Measurements from ENCODE around the gene OOEP.

The OOEP gene

GRCh38 chr6:73343164-73343563 lies 26.5 kb downstream of the OOEP start:
- Histone ChIP-seq H3F3A (ENCODE audit: insufficient read depth) (no peaks in the 10 kb centered on the region), H3K27ac (ENCODE audit: low read depth, low read length) (no peak overlapping the region), H3K9ac (ENCODE audit: low read length) (no peak overlapping the region), H3K4me3 (ENCODE audit: insufficient read depth, low read length, poor library complexity, severe bottlenecking) (no peak overlapping the region), H3K4me2 (ENCODE audit: low read depth, low read length, poor library complexity, severe bottlenecking) (no peak overlapping the region), H3K36me3 (ENCODE audit: low read length) (no peaks in the 10 kb centered on the region), H2AFZ (ENCODE audit: low read depth, low read length, severe bottlenecking) (no peak overlapping the region), H3K9me3 (ENCODE audit: insufficient read depth, low read length) (no peaks in the 10 kb centered on the region), H4K20me1 (ENCODE audit: low read depth, low read length) (no peaks in the 10 kb centered on the region), H3K9me2 (replicated peaks; ENCODE audit: insufficient read depth, low read length) (no peaks in the 10 kb centered on the region), H3K27me3 (ENCODE audit: low read length) (no peaks in the 10 kb centered on the region), H3K79me2 (ENCODE audit: insufficient read depth, low read length) (no peaks in the 10 kb centered on the region)
- no peak for TF ChIP-seq EZH2phosphoT487 (conservative IDR thresholded peaks at IDR 0.05; ENCODE audit: low read length)
- TF ChIP-seq CTCF (IDR thresholded peaks at IDR 0.05; ENCODE audit: insufficient read depth, low read length, poor library complexity, severe bottlenecking): no peak

GRCh38 chr6:73342174-73342573 lies 27.5 kb downstream of the OOEP start:
- no peak overlapping the region for H3K4me3 ChIP-seq (ENCODE audit: insufficient read depth, low read length, poor library complexity, severe bottlenecking)
- TF ChIP-seq EZH2phosphoT487 (conservative IDR thresholded peaks at IDR 0.05; ENCODE audit: low read length) (no peak), CTCF (IDR thresholded peaks at IDR 0.05; ENCODE audit: insufficient read depth, low read length, poor library complexity, severe bottlenecking) (no peak)

GRCh38 chr6:73341335-73341734 lies 28.4 kb downstream of the OOEP start:
- Histone ChIP-seq H3K9me2 (replicated peaks; ENCODE audit: insufficient read depth, low read length) (no peaks in the 10 kb centered on the region), H3K36me3 (ENCODE audit: low read length) (no peaks in the 10 kb centered on the region), H4K20me1 (ENCODE audit: low read depth, low read length) (no peaks in the 10 kb centered on the region), H2AFZ (ENCODE audit: low read depth, low read length, severe bottlenecking) (no peak overlapping the region), H3K27ac (ENCODE audit: low read depth, low read length) (no peak overlapping the region), H3K4me3 (ENCODE audit: insufficient read depth, low read length, poor library complexity, severe bottlenecking) (no peak overlapping the region), H3K27me3 (ENCODE audit: low read length) (no peaks in the 10 kb centered on the region), H3K9ac (ENCODE audit: low read length) (no peak overlapping the region), H3K4me2 (ENCODE audit: low read depth, low read length, poor library complexity, severe bottlenecking) (no peak overlapping the region), H3K79me2 (ENCODE audit: insufficient read depth, low read length) (no peaks in the 10 kb centered on the region), H3K9me3 (ENCODE audit: insufficient read depth, low read length) (no peaks in the 10 kb centered on the region), H3F3A (ENCODE audit: insufficient read depth) (no peaks in the 10 kb centered on the region)
- TF ChIP-seq CTCF (IDR thresholded peaks at IDR 0.05; ENCODE audit: insufficient read depth, low read length, poor library complexity, severe bottlenecking) (no peak), EZH2phosphoT487 (conservative IDR thresholded peaks at IDR 0.05; ENCODE audit: low read length) (no peak)

More at GRCh38 chr6:73342174-73342573, 27.5 kb downstream of the OOEP start:
- no peaks in the 10 kb centered on the region for H3K79me2 ChIP-seq (ENCODE audit: insufficient read depth, low read length)
- no peaks in the 10 kb centered on the region for H3K36me3 ChIP-seq (ENCODE audit: low read length)
- H2AFZ ChIP-seq (ENCODE audit: low read depth, low read length, severe bottlenecking): no peak overlapping the region
- H4K20me1 ChIP-seq (ENCODE audit: low read depth, low read length): no peaks in the 10 kb centered on the region
- H3K27ac ChIP-seq (ENCODE audit: low read depth, low read length): no peak overlapping the region
- H3F3A ChIP-seq (ENCODE audit: insufficient read depth): no peaks in the 10 kb centered on the region
- no peak overlapping the region for H3K4me2 ChIP-seq (ENCODE audit: low read depth, low read length, poor library complexity, severe bottlenecking)
- H3K9me3 ChIP-seq (ENCODE audit: insufficient read depth, low read length): no peaks in the 10 kb centered on the region
- no peak overlapping the region for H3K9ac ChIP-seq (ENCODE audit: low read length)
- no peaks in the 10 kb centered on the region for H3K9me2 ChIP-seq (replicated peaks; ENCODE audit: insufficient read depth, low read length)
- no peaks in the 10 kb centered on the region for H3K27me3 ChIP-seq (ENCODE audit: low read length)
